Calu3 (cell line): ENCODE measurements around the gene BMP7. TPM values are rescaled to one million over a fixed set of nuclear protein-coding genes. Genes with fewer than 3 reads are reported as not detected.

Source experiments
- BruUV-seq: library from RNA; stranded (reverse); fragments of 400-500 nt; replicated peaks from 2 replicates; lab custom pipeline; 2021; lab: Mats Ljungman, UMichigan
- CTCF ChIA-PET: fragments of 300-600 bp; sonication (Branson Sonifier 250); formaldehyde crosslinking; loops from one replicate; lab custom pipeline; 2022; ENCODE audit warnings: antibody characterized with exemption; lab: Charles Lee
- DNase-seq: peaks from one replicate; pipeline ENCODE4 v3.0.0; 2022
- H3K27ac Mint-ChIP-seq: one replicate; pipeline ENCODE4 v1.8.0; 2022; ENCODE audit warnings: mixed read lengths; ENCODE audit not compliant: unreplicated experiment
- H3K27me3 Mint-ChIP-seq: one replicate; pipeline ENCODE4 v1.8.0; 2022; ENCODE audit warnings: mixed read lengths; ENCODE audit not compliant: unreplicated experiment
- H3K36me3 Mint-ChIP-seq: one replicate; pipeline ENCODE4 v1.8.0; 2022; ENCODE audit warnings: mild to moderate bottlenecking, moderate library complexity, mixed read lengths; ENCODE audit not compliant: insufficient read depth, unreplicated experiment
- H3K4me1 Mint-ChIP-seq: one replicate; pipeline ENCODE4 v1.8.0; 2022; ENCODE audit warnings: mild to moderate bottlenecking, low read depth, mixed read lengths; ENCODE audit not compliant: unreplicated experiment
- H3K4me3 Mint-ChIP-seq: one replicate; pipeline ENCODE4 v1.8.0; 2022; ENCODE audit warnings: mild to moderate bottlenecking, low read depth, moderate library complexity, mixed read lengths; ENCODE audit not compliant: unreplicated experiment
- H3K9me3 Mint-ChIP-seq: one replicate; pipeline ENCODE4 v1.8.0; 2022; ENCODE audit warnings: low read depth, mixed read lengths; ENCODE audit not compliant: unreplicated experiment
- intact Hi-C: fragments of 100-400 bp; cut with micrococcal nuclease; formaldehyde crosslinking; loops from one replicate; pipeline ENCODE4 v1.10.0; 2022; ENCODE audit not compliant: unreplicated experiment
- total RNA-seq: library from RNA; stranded (reverse); gene quantifications from 2 replicates; pipeline ENCODE4 v1.2.3, GENCODE V29; 2022
- TF ChIP-seq, protein P1 (sequence below): fragments of 200-600 bp; IDR thresholded peaks from one replicate; pipeline ENCODE4 v1.8.0; 2022; ENCODE audit warnings: antibody characterized with exemption; ENCODE audit not compliant: unreplicated experiment

BMP7 gene
- total RNA-seq, 1 experiment from 2014 or later: not detected

DNA sequence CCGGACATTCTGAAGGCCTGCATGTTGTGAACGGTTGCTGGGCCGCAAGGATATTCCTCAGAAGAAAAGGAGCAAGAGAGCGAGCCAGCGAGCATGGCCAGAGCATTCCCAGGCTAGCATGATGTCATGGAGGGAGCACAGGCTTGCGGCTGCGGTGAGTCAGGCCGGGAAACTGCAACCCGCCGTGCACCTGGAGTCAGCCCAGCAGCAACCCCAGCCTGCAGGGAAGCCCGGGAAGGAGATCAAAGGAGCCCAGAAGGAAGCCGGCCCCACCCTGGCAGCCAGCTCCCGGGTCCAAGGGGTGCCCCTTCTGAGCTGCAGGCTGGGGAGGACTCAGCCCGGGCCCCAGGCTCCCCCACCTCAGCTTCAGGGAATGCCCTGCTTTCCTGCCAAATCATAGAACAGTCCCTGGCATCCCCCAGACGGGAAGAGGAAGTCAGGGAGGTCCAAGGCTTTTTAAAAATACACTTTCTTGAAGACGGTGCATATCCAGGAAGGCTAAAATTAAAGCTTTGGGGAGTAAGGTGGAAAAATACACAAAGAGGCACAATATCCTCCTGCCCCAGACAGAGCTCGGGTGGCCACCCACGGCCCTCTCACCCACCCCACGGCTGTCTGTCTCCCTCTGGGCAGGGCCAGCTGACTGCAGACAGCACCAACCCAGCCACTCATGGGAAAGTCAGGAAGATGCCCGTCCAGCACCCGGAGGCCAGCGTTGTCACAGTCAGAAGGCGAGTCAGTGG, 53.7 kb downstream of the BMP7 start:
- BruUV-seq: no TSS peak
- intact Hi-C loops: no loop called here
- Mint-ChIP-seq H3K4me3 (peak overlapping the region; percentile 1), H3K27me3 (peaks cover 14% of the 10 kb centered on the region), H3K36me3 (peaks cover 7% of the 10 kb centered on the region), H3K9me3 (no peaks in the 10 kb centered on the region), H3K4me1 (peaks cover 32% of the 10 kb centered on the region), H3K27ac (no peak overlapping the region)
- peak; percentile 87 for DNase-seq
- TF ChIP-seq, protein P1, sequence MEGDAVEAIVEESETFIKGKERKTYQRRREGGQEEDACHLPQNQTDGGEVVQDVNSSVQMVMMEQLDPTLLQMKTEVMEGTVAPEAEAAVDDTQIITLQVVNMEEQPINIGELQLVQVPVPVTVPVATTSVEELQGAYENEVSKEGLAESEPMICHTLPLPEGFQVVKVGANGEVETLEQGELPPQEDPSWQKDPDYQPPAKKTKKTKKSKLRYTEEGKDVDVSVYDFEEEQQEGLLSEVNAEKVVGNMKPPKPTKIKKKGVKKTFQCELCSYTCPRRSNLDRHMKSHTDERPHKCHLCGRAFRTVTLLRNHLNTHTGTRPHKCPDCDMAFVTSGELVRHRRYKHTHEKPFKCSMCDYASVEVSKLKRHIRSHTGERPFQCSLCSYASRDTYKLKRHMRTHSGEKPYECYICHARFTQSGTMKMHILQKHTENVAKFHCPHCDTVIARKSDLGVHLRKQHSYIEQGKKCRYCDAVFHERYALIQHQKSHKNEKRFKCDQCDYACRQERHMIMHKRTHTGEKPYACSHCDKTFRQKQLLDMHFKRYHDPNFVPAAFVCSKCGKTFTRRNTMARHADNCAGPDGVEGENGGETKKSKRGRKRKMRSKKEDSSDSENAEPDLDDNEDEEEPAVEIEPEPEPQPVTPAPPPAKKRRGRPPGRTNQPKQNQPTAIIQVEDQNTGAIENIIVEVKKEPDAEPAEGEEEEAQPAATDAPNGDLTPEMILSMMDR: no peak
- CTCF ChIA-PET: no interaction called here

DNA sequence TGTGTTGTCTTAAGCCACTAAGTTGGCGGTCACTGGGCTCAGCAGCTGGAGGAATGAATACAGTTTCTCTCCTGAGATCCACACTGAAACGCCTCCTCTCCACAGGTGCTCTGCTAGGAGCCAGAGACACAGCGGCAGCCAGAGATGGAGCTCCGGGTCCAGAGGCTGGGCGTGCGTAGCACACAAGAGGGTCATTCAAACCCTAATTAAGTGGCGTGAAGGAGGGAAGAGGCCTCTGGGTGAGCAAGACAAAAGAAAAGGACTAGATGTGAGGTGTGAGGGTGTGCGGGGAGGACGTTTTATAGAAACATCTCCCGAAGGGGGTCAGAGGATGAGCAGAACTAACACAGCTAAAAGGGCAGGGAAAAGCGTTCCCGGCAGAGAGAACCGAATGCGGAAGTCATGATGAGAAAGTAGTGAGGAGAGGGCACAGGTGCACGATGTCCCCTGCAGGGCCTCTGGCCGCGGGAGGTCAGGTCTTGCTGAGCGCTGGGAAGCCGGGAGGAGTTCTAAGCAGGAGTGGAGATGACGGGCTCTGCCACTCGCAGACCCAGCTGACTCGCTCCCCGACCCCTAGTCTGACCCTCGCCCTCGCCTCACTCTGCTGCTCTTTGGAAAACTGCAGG, 54.4 kb downstream of the BMP7 start:
- Mint-ChIP-seq H3K4me1 (peaks cover 36% of the 10 kb centered on the region), H3K9me3 (no peaks in the 10 kb centered on the region), H3K36me3 (peaks cover 7% of the 10 kb centered on the region), H3K27me3 (peaks cover 20% of the 10 kb centered on the region), H3K27ac (no peak overlapping the region), H3K4me3 (peak overlapping the region; percentile 1)
- intact Hi-C loops: no loop called here
- no peak for DNase-seq
- TF ChIP-seq, protein P1: no peak
- BruUV-seq: no TSS peak
- CTCF ChIA-PET: no interaction called here

DNA sequence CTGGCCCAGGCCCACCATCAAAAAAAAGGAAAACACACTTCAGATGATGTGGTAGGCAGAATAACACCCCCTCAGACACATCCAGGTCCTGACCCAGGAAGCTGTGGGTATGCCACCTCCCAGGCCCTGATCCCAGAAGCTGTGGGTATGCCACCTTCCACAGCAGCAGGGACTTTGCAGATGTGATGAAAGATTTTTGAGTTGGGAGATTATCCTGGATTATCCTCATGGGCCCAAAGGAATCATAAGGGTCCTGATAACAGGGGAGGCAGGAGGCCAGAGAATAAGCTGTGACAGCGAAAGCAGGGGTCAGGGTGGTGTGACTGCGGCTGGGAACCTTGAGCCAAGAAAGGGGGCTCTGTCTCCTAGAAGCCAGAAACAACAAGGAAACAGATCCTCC, 55.0 kb downstream of the BMP7 start:
- H3K36me3 Mint-ChIP-seq: peaks cover 7% of the 10 kb centered on the region
- TF ChIP-seq, protein P1: no peak
- CTCF ChIA-PET: no interaction called here

DNA sequence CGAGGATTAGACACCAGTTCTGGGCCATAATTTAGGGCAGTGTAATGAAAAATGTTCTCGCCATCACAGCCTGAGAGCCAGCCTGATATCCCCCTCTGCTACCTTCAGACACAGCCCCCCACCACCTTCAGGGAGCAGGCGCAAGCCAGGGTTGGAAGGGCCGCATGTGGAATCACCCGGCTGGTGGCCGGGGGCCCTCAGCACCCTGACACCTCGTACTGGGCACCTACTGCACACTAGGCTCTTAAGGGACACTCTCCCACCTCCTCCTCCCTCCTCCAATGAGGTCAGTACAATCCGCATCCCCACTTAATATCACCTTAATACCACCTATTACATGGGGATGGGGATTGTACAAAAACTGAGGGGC, 55.5 kb downstream of the BMP7 start:
- TF ChIP-seq, protein P1: no peak
- Mint-ChIP-seq H3K36me3 (peaks cover 7% of the 10 kb centered on the region), H3K27ac (no peak overlapping the region), H3K4me3 (no peak overlapping the region), H3K27me3 (peaks cover 31% of the 10 kb centered on the region), H3K4me1 (peaks cover 40% of the 10 kb centered on the region), H3K9me3 (no peaks in the 10 kb centered on the region)
- intact Hi-C loops: no loop called here
- CTCF ChIA-PET: no interaction called here
- no TSS peak for BruUV-seq
- no peak for DNase-seq

More for the DNA sequence above, 55.0 kb downstream of the BMP7 start:
- H3K4me1 Mint-ChIP-seq: peaks cover 40% of the 10 kb centered on the region
- H3K4me3 Mint-ChIP-seq: no peak overlapping the region
- H3K9me3 Mint-ChIP-seq: no peaks in the 10 kb centered on the region
- no TSS peak for BruUV-seq
- intact Hi-C loops: no loop called here
- no peak for DNase-seq
- H3K27me3 Mint-ChIP-seq: peaks cover 26% of the 10 kb centered on the region
- no peak overlapping the region for H3K27ac Mint-ChIP-seq
